DMS 273 treated with DMSO at 0.1 percent for 48 hours (cell line): ENCODE measurements around the gene STRIP1.

Source experiments
- DNase-seq: peaks from one replicate; lab custom pipeline; 2025; lab: John Stamatoyannopoulos, UW

STRIP1 gene, protein sequence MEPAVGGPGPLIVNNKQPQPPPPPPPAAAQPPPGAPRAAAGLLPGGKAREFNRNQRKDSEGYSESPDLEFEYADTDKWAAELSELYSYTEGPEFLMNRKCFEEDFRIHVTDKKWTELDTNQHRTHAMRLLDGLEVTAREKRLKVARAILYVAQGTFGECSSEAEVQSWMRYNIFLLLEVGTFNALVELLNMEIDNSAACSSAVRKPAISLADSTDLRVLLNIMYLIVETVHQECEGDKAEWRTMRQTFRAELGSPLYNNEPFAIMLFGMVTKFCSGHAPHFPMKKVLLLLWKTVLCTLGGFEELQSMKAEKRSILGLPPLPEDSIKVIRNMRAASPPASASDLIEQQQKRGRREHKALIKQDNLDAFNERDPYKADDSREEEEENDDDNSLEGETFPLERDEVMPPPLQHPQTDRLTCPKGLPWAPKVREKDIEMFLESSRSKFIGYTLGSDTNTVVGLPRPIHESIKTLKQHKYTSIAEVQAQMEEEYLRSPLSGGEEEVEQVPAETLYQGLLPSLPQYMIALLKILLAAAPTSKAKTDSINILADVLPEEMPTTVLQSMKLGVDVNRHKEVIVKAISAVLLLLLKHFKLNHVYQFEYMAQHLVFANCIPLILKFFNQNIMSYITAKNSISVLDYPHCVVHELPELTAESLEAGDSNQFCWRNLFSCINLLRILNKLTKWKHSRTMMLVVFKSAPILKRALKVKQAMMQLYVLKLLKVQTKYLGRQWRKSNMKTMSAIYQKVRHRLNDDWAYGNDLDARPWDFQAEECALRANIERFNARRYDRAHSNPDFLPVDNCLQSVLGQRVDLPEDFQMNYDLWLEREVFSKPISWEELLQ

DNA sequence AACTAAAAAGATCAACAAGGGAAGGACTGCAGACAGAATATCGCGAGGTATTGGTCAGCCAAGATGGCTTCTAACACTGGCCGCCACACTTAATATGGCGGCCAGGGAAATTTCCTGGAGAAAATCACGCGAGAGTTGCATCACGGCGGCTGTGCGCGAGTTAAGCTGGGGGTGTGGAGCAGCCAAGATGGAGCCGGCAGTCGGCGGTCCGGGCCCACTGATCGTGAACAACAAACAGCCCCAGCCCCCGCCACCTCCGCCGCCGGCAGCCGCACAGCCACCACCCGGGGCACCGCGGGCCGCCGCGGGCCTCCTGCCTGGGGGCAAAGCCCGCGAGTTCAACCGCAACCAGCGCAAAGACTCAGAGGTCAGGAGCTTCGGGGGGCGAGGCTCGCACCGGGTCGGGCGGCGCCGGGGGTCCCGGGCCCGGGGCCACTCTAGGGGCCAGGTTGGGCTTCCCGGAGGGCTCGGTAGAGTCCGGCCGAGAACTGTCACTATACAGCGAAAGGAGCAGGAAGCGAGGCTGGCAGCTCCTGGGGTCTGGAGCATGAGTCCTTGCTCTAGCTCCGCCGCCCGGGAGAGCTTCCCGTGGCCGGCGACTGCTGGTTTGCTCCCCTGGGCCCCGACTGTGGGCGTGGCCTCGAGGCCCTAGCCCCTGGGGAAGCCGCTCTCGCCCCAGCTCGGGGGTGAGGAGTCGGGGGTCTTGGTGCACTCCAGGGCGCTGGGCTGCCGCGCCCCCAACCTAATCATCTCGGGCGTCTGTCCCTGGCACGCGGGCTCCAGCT, at the start of gene STRIP1:
STRIP1 (plus strand) TSS at position 174 of the 785 bp plus-strand sequence; CDS start at position 188, 14 bp downstream.
- DNase-seq = peak; percentile 94

DNA sequence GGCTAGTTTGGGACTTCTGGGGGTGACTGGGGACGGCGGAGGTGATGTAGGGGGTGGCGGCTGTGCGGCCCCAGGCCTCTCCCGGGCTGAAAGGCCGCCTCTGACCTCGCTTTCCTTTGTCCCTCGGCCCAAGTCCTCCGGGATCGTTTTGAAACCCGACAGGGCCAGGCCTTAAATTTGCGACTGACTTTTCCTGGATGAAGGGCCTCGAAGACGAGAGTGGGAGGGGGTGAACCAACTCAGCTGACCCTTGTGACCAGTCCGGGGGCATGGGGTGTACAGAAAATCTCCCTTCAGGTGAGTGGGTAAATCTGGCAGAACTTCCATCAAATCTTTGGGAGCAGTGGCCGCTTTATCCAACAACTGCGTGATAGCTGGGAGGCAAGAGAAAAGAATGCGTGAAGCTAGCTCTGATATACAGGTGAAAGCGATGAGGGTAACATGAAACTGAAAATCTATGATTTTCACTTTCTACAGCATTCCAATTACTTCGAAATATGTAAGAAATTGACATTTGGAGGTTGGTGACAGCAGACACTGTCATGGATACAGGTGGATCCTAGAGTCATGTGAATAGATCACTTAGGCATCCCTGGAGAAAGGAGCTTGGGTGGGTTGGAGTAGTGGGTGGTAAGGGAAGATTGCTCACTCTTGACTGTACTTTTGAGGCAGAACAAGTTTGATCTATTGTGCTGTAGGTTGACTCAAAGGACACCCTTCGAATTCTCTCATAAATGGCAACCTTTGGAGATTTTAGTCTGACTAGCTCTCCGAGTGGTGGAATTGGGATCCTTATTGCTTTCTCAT, 49.0 kb upstream of the STRIP1 start:
- DNase-seq = no peak

- DNase-seq = no peak
Observed at GRCh38 chr1:109986054-109986444, 48.4 kb upstream of the STRIP1 start.

GRCh38 chr1:109988349-109988914, 46.0 kb upstream of the STRIP1 start:
- no peak for DNase-seq

DNA sequence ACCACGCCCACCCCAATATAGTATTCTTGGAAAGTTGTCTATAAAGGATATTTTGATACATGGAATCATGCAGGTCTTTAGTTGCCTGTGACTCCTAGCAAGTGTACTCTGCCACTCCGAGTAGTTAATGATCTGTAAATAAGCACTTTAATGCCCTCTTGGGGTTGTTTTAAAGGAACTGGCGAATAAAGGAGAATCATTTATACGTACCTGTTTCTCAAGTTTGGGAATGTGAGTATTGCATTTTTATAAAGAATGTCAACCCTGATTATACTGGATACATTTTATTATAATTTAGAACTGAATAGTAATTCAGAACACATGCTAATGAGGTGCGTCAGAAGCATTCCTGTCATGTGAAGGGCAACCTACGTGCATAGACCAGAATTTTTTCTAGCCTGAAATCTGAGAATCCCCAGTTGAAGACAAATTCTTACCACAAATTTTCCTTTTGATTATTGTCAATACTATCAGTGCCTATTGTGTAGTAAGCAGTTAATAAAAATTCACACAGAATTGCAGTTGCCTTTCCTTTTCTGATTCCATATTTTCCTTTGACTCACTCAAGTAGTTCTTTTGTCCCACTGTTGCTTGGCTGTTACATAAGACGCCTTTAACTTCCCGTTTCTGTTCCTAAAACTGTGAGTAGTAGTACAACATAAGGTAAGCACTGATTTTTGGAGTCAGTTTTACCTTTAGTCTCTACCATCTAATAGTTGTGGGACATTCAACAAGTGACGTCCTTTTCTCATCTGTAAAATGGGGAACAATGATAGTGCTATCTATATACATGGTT, 44.7 kb upstream of the STRIP1 start:
- no peak for DNase-seq

GRCh38 chr1:109990302-109990653, 44.1 kb upstream of the STRIP1 start:
- no peak for DNase-seq

GRCh38 chr1:109991400-109991925, 43.0 kb upstream of the STRIP1 start:
- DNase-seq = no peak

- peak; percentile 49 for DNase-seq
Observed at GRCh38 chr1:109993885-109994284, 40.5 kb upstream of the STRIP1 start.

DNA sequence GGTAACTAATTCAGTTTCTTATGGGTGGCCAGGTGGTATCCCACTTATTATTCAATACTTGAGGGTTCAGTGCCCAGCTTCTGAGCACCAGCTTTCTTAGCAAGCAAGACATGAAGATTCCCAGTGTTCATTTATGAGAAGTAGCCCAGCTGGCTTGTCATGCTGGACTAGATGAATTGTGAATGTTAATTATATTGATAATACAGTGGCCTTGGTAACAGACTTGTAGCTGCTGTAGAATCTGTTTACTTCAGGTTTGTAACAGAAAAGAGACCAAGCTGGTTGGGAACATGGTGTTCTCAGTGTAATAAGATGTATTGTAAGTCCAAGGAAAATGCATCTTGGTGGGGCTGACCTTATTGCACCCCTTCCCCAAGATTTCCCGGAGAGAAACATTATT, 39.8 kb upstream of the STRIP1 start:
- peak; percentile 43 for DNase-seq

DNA sequence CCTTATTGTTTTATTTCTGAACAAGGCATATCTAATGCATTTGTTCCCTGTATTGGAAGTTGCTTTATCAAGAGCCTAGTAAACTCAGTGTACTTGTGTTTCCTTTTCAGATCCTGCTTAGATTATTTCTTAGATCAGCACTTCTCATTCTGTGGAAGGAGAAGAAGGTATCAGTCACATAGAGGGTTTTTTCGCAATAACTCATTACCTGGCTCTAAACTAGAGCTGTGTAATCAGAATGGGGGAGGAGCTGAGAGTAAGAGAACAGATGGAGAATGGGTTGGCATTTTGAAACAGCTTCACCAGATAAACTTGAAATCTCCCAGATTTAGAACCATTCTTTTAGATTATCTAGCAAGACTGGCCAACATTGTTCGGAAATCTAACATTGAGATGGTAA, 38.9 kb upstream of the STRIP1 start:
- DNase-seq = no peak

DNA sequence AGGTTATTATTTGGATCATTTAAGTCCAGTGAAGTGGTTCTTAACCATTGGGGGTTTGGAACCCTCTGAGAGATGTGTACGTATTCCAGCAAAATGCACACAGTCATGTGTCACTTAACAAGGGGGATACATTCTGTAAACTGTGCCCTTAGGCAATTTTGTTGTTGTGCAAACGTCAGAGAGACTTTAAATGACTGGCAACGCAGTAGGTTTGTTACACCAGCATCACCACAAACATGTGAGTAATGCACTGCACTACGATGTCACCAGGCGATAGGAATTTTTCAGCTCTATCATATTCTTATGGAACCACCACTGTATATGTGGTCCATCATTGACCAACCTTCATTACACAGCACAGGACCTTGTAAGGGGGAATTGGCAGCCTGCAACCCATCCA, 37.9 kb upstream of the STRIP1 start:
- DNase-seq = no peak

GRCh38 chr1:109997204-109997866, 37.1 kb upstream of the STRIP1 start:
- no peak for DNase-seq

GRCh38 chr1:109997867-109998229, 36.6 kb upstream of the STRIP1 start:
- DNase-seq = no peak

GRCh38 chr1:110002695-110003094, 31.7 kb upstream of the STRIP1 start:
- DNase-seq = no peak

DNA sequence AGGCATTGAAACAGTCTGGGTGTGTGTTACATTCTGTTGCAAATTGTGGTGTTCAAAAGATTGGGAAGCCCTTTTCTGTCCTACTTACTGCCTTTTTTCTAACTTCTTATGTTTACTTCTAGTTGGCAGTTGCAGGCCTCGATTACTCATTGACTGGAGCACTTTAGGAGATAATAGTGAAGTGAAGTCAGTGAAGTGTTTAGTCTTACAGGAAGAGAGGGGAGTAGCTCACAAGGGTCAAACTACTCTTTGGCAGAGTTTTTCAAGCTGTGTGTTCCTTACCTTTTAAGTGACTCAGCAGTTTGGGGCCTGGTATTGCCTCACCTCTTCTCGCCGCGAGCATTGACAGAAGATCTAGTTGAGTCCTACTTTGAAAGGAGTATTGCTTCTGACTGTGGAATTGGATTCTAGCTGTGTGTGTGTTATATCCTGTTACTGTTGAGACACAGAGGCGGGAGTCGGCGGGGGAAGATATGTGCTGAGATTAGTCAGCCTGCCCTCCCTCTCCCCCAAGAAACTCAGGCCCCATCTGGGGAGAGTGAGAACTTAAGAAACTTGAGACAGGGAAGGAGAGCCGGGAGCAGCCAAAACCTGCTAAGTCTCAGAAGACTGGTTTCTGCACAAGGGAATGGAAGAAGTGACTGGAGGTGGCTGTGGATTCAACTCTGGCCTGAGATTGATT, 30.5 kb upstream of the STRIP1 start:
- no peak for DNase-seq

DNA sequence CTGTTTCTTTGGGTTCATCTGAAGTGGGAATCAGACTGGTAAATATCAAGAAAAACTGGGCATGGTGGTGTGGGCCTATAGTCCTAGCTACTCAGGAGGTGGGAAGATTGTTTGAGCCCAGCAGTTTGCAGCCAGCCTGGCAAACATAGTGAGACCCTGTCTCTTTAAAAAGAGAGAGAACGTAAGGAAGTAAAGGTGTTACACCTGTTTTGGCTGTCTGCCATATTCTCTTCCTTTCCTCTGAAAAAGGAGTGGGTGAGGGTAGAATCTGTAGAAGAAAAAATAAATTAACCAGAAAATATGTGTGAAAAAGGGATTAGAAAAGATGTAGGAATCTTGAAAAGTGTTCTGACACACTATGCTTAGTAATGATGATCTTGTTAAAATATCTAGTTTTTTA, 29.8 kb upstream of the STRIP1 start:
- DNase-seq = no peak

GRCh38 chr1:110005971-110006370, 28.5 kb upstream of the STRIP1 start:
- DNase-seq = no peak

- DNase-seq = no peak
Observed at GRCh38 chr1:110006516-110006915, 27.9 kb upstream of the STRIP1 start.
